DOHH2 (cell line): ENCODE data around the gene MAP3K5.

Source experiments
- H3F3A ChIP-seq: fragments of 200-600 bp; sonication (generic), shearing (Covaris generic); 2 replicates; pipeline ENCODE4 v1.6.0; 2016; ENCODE audit warnings: antibody characterized with exemption, mild to moderate bottlenecking; ENCODE audit not compliant: control insufficient read depth, insufficient read depth
- H3K27ac ChIP-seq: fragments of 200-600 bp; sonication (generic); 2 replicates; pipeline ENCODE4 v1.5.1; 2014; ENCODE audit warnings: low read depth, mild to moderate bottlenecking, low read length, moderate library complexity
- H3K27me3 ChIP-seq: fragments of 200-600 bp; sonication (generic); 2 replicates; pipeline ENCODE4 v1.6.1; 2014; ENCODE audit warnings: mild to moderate bottlenecking, low read length, mixed read lengths; ENCODE audit not compliant: control insufficient read depth
- H3K36me3 ChIP-seq: fragments of 200-600 bp; sonication (generic); 2 replicates; pipeline ENCODE4 v1.6.1; 2014; ENCODE audit warnings: mild to moderate bottlenecking, low read length, moderate library complexity, mixed read lengths; ENCODE audit not compliant: control insufficient read depth
- H3K4me1 ChIP-seq: fragments of 200-600 bp; sonication (generic); 2 replicates; pipeline ENCODE4 v1.6.1; 2014; ENCODE audit warnings: mild to moderate bottlenecking, low read length, mixed read lengths; ENCODE audit not compliant: control insufficient read depth
- H3K4me2 ChIP-seq: fragments of 200-600 bp; sonication (generic); 2 replicates; pipeline ENCODE4 v1.6.0; 2014; ENCODE audit warnings: mild to moderate bottlenecking, low read length, moderate library complexity
- H3K4me3 ChIP-seq: fragments of 200-600 bp; sonication (generic); 2 replicates; pipeline ENCODE4 v1.5.1; 2014; ENCODE audit warnings: mild to moderate bottlenecking, low read length, mixed read lengths
- H3K79me2 ChIP-seq: fragments of 200-600 bp; sonication (generic); 2 replicates; pipeline ENCODE4 v1.6.1; 2014; ENCODE audit warnings: mild to moderate bottlenecking, low read length, mixed read lengths; ENCODE audit not compliant: control insufficient read depth
- H3K9me2 ChIP-seq: fragments of 200-600 bp; sonication (generic); replicated peaks from 2 replicates; pipeline ENCODE4 v1.6.1; 2014; ENCODE audit warnings: mild to moderate bottlenecking, low read length, mixed read lengths; ENCODE audit not compliant: control insufficient read depth
- H3K9me3 ChIP-seq: fragments of 200-600 bp; sonication (generic); 2 replicates; pipeline ENCODE4 v1.6.1; 2014; ENCODE audit warnings: antibody characterized with exemption, low read length, mixed read lengths; ENCODE audit not compliant: control insufficient read depth, insufficient read depth
- H4K20me1 ChIP-seq: fragments of 200-600 bp; sonication (generic); 2 replicates; pipeline ENCODE4 v1.6.0; 2014; ENCODE audit warnings: low read depth, mild to moderate bottlenecking, antibody characterized with exemption, low read length, moderate library complexity; ENCODE audit not compliant: control insufficient read depth, insufficient read depth
- EZH2phosphoT487 ChIP-seq: fragments of 200-600 bp; sonication (generic); IDR thresholded peaks from 2 replicates; pipeline ENCODE4 v1.6.1; 2017; ENCODE audit warnings: borderline replicate concordance, mild to moderate bottlenecking, antibody characterized with exemption, low read length, moderate library complexity, mixed read lengths
- TF ChIP-seq, protein P1 (sequence below): fragments of 200-600 bp; sonication (generic); IDR thresholded peaks from one replicate; pipeline ENCODE4 v1.5.1; 2014; ENCODE audit warnings: antibody characterized with exemption, mild to moderate bottlenecking, low read depth, low read length; ENCODE audit not compliant: poor library complexity, severe bottlenecking

Gene MAP3K5

DNA sequence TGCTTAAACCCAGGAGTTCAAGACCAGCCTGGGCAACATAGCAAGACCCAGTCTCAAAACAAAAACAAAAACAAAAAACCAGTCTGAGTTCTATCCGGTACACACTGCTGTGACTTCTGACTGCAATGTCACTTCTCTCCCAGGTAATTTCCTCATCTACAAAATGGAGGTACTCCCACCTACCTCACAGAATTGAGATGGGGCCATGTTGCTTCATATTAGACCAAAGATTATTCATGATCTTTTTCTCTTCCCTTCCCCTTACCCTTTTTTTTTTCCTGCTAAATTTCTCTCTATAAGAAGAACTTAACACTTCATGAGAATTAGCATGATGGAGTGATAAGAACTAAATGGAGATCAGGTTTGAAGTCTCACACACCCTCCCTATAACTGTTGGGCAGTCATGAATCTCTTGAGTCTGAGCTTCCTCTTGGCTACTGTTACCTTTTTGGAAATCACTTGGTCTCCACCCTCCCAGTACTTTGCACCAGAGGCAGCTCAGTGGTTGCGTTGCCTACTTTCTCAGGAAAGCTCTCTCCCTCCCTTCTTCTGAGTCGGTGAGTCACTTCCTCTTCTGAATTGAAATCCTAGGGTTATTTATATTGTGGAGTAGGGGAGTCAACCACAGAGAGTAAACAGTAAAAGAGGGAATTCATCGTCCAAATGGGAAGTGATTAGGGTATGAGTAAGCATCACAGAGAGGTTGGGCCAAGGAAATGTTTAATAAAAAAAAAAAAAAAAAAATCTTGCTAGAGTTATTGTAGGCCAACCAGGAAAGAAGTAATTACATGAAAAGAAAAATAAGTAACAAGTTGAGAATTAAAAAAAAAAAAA, 182.2 kb downstream of the MAP3K5 start:
- Histone ChIP-seq H3K36me3 (no peaks in the 10 kb centered on the region), H4K20me1 (no peaks in the 10 kb centered on the region), H3K9me2 (no peaks in the 10 kb centered on the region), H3F3A (no peaks in the 10 kb centered on the region), H3K27ac (no peak overlapping the region), H3K27me3 (no peaks in the 10 kb centered on the region), H3K4me2 (no peak overlapping the region), H3K4me3 (no peak overlapping the region), H3K79me2 (no peaks in the 10 kb centered on the region), H3K4me1 (no peaks in the 10 kb centered on the region), H3K9me3 (no peaks in the 10 kb centered on the region)
- TF ChIP-seq, protein P1, sequence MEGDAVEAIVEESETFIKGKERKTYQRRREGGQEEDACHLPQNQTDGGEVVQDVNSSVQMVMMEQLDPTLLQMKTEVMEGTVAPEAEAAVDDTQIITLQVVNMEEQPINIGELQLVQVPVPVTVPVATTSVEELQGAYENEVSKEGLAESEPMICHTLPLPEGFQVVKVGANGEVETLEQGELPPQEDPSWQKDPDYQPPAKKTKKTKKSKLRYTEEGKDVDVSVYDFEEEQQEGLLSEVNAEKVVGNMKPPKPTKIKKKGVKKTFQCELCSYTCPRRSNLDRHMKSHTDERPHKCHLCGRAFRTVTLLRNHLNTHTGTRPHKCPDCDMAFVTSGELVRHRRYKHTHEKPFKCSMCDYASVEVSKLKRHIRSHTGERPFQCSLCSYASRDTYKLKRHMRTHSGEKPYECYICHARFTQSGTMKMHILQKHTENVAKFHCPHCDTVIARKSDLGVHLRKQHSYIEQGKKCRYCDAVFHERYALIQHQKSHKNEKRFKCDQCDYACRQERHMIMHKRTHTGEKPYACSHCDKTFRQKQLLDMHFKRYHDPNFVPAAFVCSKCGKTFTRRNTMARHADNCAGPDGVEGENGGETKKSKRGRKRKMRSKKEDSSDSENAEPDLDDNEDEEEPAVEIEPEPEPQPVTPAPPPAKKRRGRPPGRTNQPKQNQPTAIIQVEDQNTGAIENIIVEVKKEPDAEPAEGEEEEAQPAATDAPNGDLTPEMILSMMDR = no peak
- TF ChIP-seq EZH2phosphoT487 = no peak

GRCh38 chr6:136608991-136609390, 183.3 kb downstream of the MAP3K5 start:
- Histone ChIP-seq H3K4me3 (no peak overlapping the region), H3F3A (no peaks in the 10 kb centered on the region), H3K4me2 (no peak overlapping the region), H3K4me1 (no peaks in the 10 kb centered on the region), H3K9me3 (no peaks in the 10 kb centered on the region), H3K27me3 (no peaks in the 10 kb centered on the region), H3K27ac (no peak overlapping the region), H3K9me2 (no peaks in the 10 kb centered on the region), H3K79me2 (no peaks in the 10 kb centered on the region), H4K20me1 (no peaks in the 10 kb centered on the region), H3K36me3 (no peaks in the 10 kb centered on the region)
- TF ChIP-seq, protein P1 = no peak
- no peak for TF ChIP-seq EZH2phosphoT487

- H3K79me2 ChIP-seq = no peaks in the 10 kb centered on the region
- no peaks in the 10 kb centered on the region for H3K27me3 ChIP-seq
- no peaks in the 10 kb centered on the region for H3K9me3 ChIP-seq
- no peaks in the 10 kb centered on the region for H3K4me1 ChIP-seq
- H3K4me2 ChIP-seq = no peak overlapping the region
- no peaks in the 10 kb centered on the region for H4K20me1 ChIP-seq
- H3F3A ChIP-seq = no peaks in the 10 kb centered on the region
- TF ChIP-seq EZH2phosphoT487 = no peak
- TF ChIP-seq, protein P1 = peak; percentile 83
- no peaks in the 10 kb centered on the region for H3K36me3 ChIP-seq
- H3K27ac ChIP-seq = no peak overlapping the region
- no peak overlapping the region for H3K4me3 ChIP-seq
- H3K9me2 ChIP-seq = no peaks in the 10 kb centered on the region
Observed at GRCh38 chr6:136607932-136608772, 184.1 kb downstream of the MAP3K5 start.
